Urinary bladder (tissue), 4 donors: Measurements from ENCODE around the gene COX19. TPM values are rescaled to one million over a fixed set of nuclear protein-coding genes. Genes with fewer than 3 reads are reported as not detected.
"Not testable (repeated sequence)": the region's sequence is repeated elsewhere in the genome, so short reads cannot be mapped to it uniquely, and the experiment has no call there.

Experiments used
- DNase-seq: peaks from one replicate; pipeline ENCODE4 v3.0.0-alpha.2; 2015; ENCODE audit errors: extremely low spot score
- H3K27ac ChIP-seq: one replicate; pipeline ENCODE4 v1.5.1; 2013; ENCODE audit warnings: low read depth, mild to moderate bottlenecking, moderate library complexity
- H3K36me3 ChIP-seq: one replicate; pipeline ENCODE4 v1.6.1; 2013; ENCODE audit warnings: mild to moderate bottlenecking, moderate library complexity; ENCODE audit not compliant: insufficient read depth
- H3K4me1 ChIP-seq: one replicate; pipeline ENCODE4 v1.6.1; 2013; ENCODE audit warnings: mild to moderate bottlenecking, moderate library complexity; ENCODE audit not compliant: insufficient read depth
- H3K4me3 ChIP-seq: one replicate; pipeline ENCODE4 v1.5.1; 2013; ENCODE audit warnings: low read depth, low read length
- WGBS: extraction: QIAGEN DNeasy Blood & Tissue Kit; methylation state at CpG from one replicate; pipeline ENCODE4 v1.1.7; 2013; 5-methylcytosine and 5-hydroxymethylcytosine counted together
- polyA plus RNA-seq: library from polyadenylated mRNA; stranded (reverse); fragments of 200-250 nt; gene quantifications from one replicate; pipeline ENCODE4 v1.2.3, GENCODE V29; 2013
- total RNA-seq: library from RNA; depleted of rRNA; stranded (reverse); fragments of >200 nt; gene quantifications from one replicate; pipeline ENCODE4 v1.2.3, GENCODE V29; 2014
- donor health status: healthy with polysubstance abuse.
- donor health status: healthy.

Gene COX19
- total and polyA plus RNA-seq, 2 donors, result 6.5 to 24.0 TPM

DNA sequence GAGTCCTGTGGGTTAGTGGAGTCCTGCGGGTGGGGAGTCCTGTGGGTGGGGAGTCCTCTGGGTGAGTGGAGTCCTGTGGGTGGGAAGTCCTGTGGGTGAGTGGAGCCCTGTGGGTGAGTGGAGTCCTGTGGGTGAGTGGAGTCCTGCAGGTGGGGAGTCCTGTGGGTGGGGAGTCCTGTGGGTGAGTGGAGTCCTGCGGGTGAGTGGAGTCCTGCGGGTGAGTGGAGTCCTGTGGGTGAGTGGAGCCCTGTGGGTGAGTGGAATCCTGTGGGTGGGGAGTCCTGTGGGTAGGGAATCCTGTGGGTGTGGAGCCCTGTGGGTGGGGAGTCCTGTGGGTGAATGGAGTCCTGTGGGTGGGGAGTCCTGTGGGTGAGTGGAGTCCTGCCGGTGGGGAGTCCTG, 26.7 kb upstream of the COX19 start:
- not testable (repeated sequence) for H3K4me1 ChIP-seq, H3K4me3 ChIP-seq, H3K27ac ChIP-seq, H3K36me3 ChIP-seq, DNase-seq
- 91% methylated on average over 4 of the region's 4 CpGs for WGBS

DNA sequence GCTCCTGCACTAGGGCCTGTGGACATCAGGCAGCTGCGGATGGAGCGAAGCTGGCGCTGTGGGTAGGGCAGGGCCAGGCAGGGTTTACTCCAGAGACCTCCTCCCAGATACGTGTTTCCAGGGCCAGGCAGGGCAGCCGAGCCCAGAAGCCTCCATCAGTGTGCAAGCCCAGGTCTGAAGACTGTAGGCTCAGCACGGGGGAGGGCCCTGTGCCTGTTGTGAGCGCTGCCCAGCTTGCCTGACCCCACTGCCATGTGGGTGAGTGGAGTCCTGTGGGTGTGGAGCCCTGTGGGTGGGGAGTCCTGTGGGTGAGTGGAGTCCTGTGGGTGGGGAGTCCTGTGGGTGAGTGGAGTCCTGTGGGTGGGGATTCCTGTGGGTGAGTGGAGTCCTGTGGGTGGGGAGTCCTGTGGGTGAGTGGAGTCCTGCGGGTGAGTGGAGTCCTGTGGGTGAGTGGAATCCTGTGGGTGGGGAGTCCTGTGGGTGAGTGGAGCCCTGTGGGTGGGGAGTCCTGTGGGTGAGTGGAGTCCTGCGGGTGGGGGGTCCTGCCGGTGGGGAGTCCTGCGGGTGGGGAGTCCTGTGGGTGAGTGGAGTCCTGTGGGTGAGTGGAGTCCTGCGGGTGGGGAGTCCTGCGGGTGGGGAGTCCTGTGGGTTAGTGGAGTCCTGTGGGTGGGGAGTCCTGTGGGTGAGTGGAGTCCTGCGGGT, 25.9 kb upstream of the COX19 start:
- H3K4me3 ChIP-seq, DNase-seq, H3K36me3 ChIP-seq, H3K27ac ChIP-seq, H3K4me1 ChIP-seq: not testable (repeated sequence)
- 92% methylated on average over 14 of the region's 14 CpGs for WGBS

- no peak for DNase-seq
- 88% methylated on average over 52 of the region's 52 CpGs for WGBS
- Histone ChIP-seq H3K36me3 (no peaks in the 10 kb centered on the region), H3K4me1 (no peaks in the 10 kb centered on the region), H3K27ac (no peak overlapping the region), H3K4me3 (no peak overlapping the region)
Observed at GRCh38 chr7:999941-1000935, 24.9 kb upstream of the COX19 start.

- Histone ChIP-seq H3K4me1 (no peaks in the 10 kb centered on the region), H3K4me3 (no peak overlapping the region), H3K27ac (no peak overlapping the region), H3K36me3 (no peaks in the 10 kb centered on the region)
- WGBS, result 75% methylated on average over 28 of the region's 28 CpGs
- DNase-seq, result no peak
Observed at GRCh38 chr7:999149-999879, 24.0 kb upstream of the COX19 start.

DNA sequence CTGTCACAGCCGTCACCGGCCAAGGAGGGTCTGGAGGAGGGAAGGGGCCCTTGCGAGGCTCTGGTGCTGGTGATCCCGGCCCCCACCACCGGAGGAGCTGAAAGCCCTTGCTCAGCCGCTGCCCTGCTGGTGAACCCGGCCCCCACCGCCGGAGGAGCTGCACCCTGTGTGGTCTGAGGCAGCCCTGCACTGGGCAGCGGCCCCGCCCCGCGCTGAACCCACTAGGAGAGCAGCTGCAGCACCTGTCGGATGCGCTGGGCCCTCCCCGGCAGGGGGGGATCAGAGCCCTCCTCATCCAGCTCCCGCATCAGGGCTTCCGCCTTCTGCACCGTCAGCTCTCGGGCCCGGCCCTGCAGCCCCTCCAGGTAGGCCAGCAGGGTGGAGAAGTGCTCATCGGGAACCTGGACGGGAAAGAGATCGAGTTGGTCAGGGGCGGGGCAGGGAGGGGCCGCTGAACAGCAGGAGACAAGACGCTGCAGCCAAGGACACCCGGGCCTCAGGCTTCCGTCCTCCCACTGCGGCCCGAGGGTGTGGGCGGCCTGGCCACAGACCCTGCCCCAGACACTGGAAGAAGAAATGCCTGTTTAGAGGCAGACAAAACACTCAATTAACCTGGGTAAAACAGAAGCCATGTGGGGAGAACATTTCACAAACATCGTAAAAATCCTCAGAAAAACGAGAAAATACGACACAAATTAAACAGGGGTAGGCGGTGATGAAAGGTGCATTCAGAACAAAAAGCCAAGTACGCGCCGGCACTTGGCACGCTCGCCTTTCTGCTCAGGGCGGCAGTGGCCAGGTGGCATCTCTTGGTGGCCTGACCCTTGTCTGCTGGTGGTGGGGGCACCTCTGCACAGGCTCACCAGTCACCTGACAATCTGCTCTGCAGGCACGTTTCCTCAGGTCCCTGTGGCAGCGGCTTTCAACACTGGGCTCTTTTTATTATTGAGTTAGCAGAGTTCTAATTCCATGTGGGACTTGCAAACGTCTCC, 22.4 kb upstream of the COX19 start:
- Histone ChIP-seq H3K36me3 (no peaks in the 10 kb centered on the region), H3K4me1 (no peaks in the 10 kb centered on the region), H3K27ac (no peak overlapping the region), H3K4me3 (no peak overlapping the region)
- no peak for DNase-seq
- WGBS, result 78% methylated on average over 45 of the region's 45 CpGs

DNA sequence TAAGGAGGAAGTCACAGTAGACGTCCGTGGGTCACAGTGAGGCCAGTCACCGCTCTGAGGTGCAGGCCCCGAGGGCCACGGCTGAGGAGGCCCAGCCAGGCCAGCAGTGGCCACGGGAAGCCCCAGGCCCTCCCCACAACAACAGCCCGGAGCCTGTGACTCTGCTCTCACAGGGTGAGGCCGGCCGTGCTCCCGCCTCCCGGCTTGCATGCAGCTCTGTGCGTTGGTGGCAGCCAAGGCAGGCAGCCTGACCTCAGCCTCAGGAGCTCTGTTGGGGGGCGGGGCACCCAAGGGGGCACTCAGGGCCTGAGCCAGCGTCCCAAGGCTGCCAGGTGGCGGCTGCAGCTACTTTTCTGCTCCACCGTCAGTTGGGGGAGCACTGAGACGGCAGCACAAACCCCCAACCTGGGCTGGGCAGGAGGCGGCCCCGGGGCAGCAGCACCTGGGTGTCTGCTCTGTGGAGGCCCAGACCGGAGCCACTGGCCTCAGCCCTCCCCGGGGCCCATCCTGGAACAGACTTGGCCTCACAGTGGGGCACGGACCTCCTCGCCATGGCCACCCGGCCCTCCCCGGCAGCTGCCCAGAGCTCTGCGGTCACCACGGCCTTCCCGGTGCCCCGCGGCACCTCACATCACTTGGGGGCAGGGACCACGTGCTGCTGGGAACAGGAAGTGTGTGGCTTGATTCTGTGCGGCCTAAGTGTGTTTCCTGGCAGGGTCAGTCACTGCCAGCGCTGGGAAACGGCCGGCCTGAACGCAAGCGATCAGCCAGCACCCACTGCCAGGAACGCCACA, 20.9 kb upstream of the COX19 start:
- DNase-seq, result no peak
- no peaks in the 10 kb centered on the region for H3K36me3 ChIP-seq
- 85% methylated on average over 38 of the region's 38 CpGs for WGBS

GRCh38 chr7:995571-995970, 20.2 kb upstream of the COX19 start:
- Histone ChIP-seq H3K27ac (no peak overlapping the region), H3K4me1 (no peaks in the 10 kb centered on the region), H3K4me3 (no peak overlapping the region), H3K36me3 (no peaks in the 10 kb centered on the region)
- WGBS, result 88% methylated on average over 14 of the region's 14 CpGs
- no peak for DNase-seq

More for the DNA sequence above, 20.9 kb upstream of the COX19 start:
- no peak overlapping the region for H3K27ac ChIP-seq
- H3K4me3 ChIP-seq, result no peak overlapping the region
- H3K4me1 ChIP-seq, result no peaks in the 10 kb centered on the region

GRCh38 chr7:994592-995308, 19.4 kb upstream of the COX19 start:
- no peak for DNase-seq
- Histone ChIP-seq H3K4me1 (no peaks in the 10 kb centered on the region), H3K4me3 (no peak overlapping the region), H3K36me3 (no peaks in the 10 kb centered on the region), H3K27ac (no peak overlapping the region)
- WGBS, result 76% methylated on average over 28 of the region's 28 CpGs

DNA sequence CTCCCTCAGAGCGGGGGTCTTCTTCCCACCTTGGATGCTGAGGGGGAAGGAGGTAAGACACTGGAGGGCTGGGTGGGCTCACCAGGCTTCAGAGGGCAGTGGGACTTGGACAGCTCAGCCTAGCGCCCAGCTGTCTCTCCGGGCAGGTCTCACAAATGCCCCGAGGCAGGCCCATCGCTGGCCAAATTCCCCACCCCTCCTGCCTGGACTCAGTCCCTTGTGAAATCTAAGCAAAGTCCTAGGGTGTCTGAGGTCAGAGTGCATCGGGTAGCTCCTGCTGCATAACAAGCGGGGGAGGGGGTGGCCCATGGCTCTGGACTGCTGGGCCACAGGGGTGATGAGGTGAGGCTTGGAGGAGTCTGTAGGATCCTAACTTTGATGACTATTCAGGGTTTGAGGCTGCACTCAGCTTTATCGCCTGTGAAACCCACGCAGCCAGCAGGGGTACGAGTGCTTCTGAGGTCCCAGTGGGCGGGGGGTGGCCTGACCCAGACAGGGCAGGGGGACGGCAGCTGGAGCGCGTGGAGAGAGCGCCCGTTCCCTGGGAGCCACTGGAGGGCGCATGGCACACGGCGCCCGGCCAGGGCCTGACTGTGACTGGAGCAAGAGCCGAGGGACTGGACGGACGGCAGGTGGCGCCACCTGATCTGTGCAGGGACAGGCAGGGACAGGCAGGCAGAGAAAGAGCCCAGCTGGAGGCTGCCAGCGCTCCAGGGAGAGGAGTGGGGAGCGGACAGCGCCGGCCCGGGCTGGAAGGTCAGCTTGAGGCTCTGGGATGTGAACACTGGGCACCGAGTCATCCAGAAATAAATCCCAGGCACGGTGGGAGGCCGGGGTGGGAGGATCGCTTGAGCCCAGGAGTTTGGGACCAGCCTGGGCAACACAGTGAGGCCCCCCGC, 17.6 kb upstream of the COX19 start:
- 19% methylated on average over 34 of the region's 34 CpGs for WGBS
- Histone ChIP-seq H3K27ac (no peak overlapping the region), H3K36me3 (no peaks in the 10 kb centered on the region), H3K4me3 (no peak overlapping the region), H3K4me1 (no peaks in the 10 kb centered on the region)
- DNase-seq, result peak; percentile 85

GRCh38 chr7:991729-992656, 16.6 kb upstream of the COX19 start:
- H3K4me3 ChIP-seq, result no peak overlapping the region
- 73% methylated on average over 34 of the region's 34 CpGs for WGBS
- DNase-seq, result no peak

More at GRCh38 chr7:991729-992656, 16.6 kb upstream of the COX19 start:
- Histone ChIP-seq H3K4me1 (no peaks in the 10 kb centered on the region), H3K36me3 (no peaks in the 10 kb centered on the region), H3K27ac (no peak overlapping the region)
